ENCODE data around the gene SLAMF7.

SLAMF7 gene

GRCh38 chr1:160744852-160745520 lies 5.9 kb downstream of the SLAMF7 start:
- no peak for DNase-seq (ENCODE audit: low read depth in 2 of 3, low spot score in 1 of 3)

GRCh38 chr1:160745551-160745950 lies 6.5 kb downstream of the SLAMF7 start:
- DNase-seq (ENCODE audit: low read depth in 2 of 3, low spot score in 1 of 3) = no peak

GRCh38 chr1:160746836-160747500 lies 7.9 kb downstream of the SLAMF7 start:
- DNase-seq (ENCODE audit: low read depth in 2 of 3, low spot score in 1 of 3) = no peak

- no peak for DNase-seq (ENCODE audit: low read depth in 2 of 3, low spot score in 1 of 3)
Measured at GRCh38 chr1:160747717-160748116, 8.7 kb downstream of the SLAMF7 start.

- DNase-seq (ENCODE audit: low read depth in 2 of 3, low spot score in 1 of 3) = no peak
Measured at GRCh38 chr1:160748181-160748877, 9.3 kb downstream of the SLAMF7 start.

- DNase-seq (ENCODE audit: low read depth in 2 of 3, low spot score in 1 of 3) = no peak
Measured at GRCh38 chr1:160748878-160749269, 9.8 kb downstream of the SLAMF7 start.

GRCh38 chr1:160750608-160751007 lies 11.6 kb downstream of the SLAMF7 start:
- DNase-seq (ENCODE audit: low read depth in 2 of 3, low spot score in 1 of 3) = no peak

GRCh38 chr1:160752406-160752805 lies 13.4 kb downstream of the SLAMF7 start:
- no peak for DNase-seq (ENCODE audit: low read depth in 2 of 3, low spot score in 1 of 3)

GRCh38 chr1:160752924-160753323 lies 13.9 kb downstream of the SLAMF7 start:
- DNase-seq (ENCODE audit: low read depth in 2 of 3, low spot score in 1 of 3) = no peak

- no peak for DNase-seq (ENCODE audit: low read depth in 2 of 3, low spot score in 1 of 3)
Measured at GRCh38 chr1:160753594-160753993, 14.5 kb downstream of the SLAMF7 start.

- DNase-seq (ENCODE audit: low read depth in 2 of 3, low spot score in 1 of 3) = no peak
Measured at GRCh38 chr1:160755461-160755860, 16.4 kb downstream of the SLAMF7 start.

GRCh38 chr1:160755911-160756848 lies 17.1 kb downstream of the SLAMF7 start:
- DNase-seq (ENCODE audit: low read depth in 2 of 3, low spot score in 1 of 3) = no peak

GRCh38 chr1:160756849-160757201 lies 17.8 kb downstream of the SLAMF7 start:
- no peak for DNase-seq (ENCODE audit: low read depth in 2 of 3, low spot score in 1 of 3)

GRCh38 chr1:160758521-160758920 lies 19.5 kb downstream of the SLAMF7 start:
- no peak for DNase-seq (ENCODE audit: low read depth in 2 of 3, low spot score in 1 of 3)

- no peak for DNase-seq (ENCODE audit: low read depth in 2 of 3, low spot score in 1 of 3)
Measured at GRCh38 chr1:160759740-160760139, 20.7 kb downstream of the SLAMF7 start.

GRCh38 chr1:160761046-160761445 lies 22.0 kb downstream of the SLAMF7 start:
- no peak for DNase-seq (ENCODE audit: low read depth in 2 of 3, low spot score in 1 of 3)

- DNase-seq (ENCODE audit: low read depth in 2 of 3, low spot score in 1 of 3) = no peak
Measured at GRCh38 chr1:160761886-160762285, 22.8 kb downstream of the SLAMF7 start.

- no peak for DNase-seq (ENCODE audit: low read depth in 2 of 3, low spot score in 1 of 3)
Measured at GRCh38 chr1:160763993-160764392, 24.9 kb downstream of the SLAMF7 start.

- peak in 2 of 3 donors; percentile 36 to 37 for DNase-seq (ENCODE audit: low read depth in 2 of 3, low spot score in 1 of 3)
Measured at GRCh38 chr1:160767395-160768294, 28.6 kb downstream of the SLAMF7 start.

- peak; percentile 71 to 83 (median 79) for DNase-seq (ENCODE audit: low read depth in 2 of 3, low spot score in 1 of 3)
Measured at GRCh38 chr1:160768295-160768657, 29.2 kb downstream of the SLAMF7 start.
